NCI-H2171 (cell line): ENCODE results near the gene VWDE.
"Not testable (repeated sequence)": the region's sequence is repeated elsewhere in the genome, so short reads cannot be mapped to it uniquely, and the experiment has no call there.

Experiments used
- DNase-seq: peaks from one replicate; lab custom pipeline; 2025; lab: John Stamatoyannopoulos, UW

Gene VWDE

DNA sequence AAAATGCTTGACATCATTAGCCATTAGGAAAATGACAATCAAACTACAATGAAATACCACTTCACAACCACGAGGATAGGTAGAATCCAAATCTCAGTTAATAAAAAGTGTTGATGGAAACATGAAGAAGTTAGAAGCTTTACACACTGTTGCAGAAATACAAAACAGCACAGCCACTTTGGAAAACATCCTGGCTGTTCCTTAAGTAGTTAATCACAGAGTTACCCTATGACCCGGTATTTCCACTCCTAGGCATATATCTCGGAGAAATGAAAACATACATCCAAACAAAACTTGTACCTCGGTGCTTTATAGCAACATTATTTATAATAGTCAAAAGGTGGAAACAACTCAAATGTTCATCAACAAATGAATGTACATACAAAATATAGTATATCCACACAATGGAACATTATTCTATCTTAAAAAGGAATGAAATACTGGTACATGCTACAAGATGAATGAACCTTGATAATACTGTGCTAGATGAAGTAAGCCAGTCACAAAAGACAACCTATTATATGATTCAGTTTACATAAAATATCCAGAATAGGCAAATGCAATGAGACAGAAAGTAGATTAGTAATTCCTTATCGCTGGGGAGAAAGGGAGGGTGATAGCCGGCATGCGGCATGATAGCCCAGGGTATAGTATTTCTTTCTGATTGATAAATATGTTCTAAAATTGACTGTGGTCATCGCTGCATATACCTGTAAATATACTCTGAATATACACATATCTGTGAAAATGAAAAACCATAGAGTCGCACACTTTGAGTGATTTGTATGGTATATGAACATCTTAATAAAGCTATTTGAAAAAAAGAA lies 1.9 kb downstream of the VWDE start:
- DNase-seq: no peak

DNA sequence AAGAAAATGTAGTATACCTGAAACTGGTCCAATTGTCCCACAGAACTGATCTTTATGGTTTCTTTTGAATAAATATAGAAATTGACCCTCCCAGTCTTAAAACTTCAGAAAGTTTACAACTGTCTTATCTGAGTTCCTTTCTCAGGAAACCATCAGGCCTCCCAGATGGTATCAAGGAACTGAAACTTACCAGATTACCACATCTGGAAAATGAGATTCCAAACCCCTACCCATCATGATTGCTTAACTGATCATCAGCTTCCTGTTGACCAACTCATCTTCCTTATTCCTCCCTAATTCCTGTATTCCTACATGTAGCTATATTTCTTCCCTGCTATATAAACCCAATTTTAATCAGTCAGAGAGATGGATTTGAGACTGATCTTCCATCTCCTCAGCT lies 5.5 kb downstream of the VWDE start:
- no peak for DNase-seq

GRCh38 chr7:12397671-12398070 lies 6.0 kb downstream of the VWDE start:
- DNase-seq: peak; percentile 34

DNA sequence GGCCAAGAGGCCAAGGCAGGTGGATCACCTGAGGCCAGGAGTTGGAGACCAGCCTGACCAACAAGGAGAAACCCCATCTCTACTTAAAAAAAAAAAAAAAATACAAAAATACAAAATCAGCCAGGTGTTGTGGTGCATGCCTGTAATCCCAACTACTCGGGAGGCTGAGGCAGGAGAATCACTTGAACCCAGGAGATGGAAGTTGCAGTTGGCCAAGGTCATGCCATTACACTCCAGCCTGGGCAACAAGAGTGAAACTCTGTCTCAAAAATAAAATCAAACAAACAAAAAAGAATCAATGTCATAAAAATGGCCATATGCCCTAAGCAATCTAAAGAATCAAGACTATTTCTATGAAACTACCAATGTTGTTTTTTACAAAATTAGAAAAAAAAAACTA lies 7.0 kb downstream of the VWDE start:
- not testable (repeated sequence) for DNase-seq

DNA sequence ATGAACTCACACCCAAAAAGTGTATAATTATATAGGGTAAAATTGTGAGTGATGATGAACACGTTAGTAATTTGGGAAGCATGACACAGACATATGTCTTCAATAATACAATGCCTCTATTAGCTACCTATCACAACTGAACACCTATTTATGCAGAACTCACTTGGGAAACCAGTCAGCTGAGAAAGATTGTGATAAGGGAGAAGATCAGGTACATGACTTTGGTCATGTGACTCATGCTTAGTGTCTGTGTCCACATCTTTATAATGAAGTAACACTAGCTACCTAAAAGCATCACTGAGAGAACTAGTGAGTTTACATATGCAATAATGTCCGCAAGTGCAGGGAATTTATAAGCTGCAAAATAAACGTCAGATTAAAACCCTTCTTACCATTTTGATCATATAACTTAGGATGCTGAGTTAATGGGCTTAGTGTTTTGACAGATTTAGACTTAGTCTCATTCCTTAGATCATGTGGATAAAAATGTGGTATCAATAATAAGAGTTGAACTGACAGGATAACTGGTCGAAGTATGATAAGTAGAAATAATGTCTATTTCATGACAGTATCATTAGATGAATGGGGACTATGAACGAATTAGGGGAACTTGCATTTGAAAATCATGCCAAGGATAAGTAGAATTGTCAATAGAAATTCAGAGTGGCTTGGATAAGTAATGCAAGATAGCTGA lies 11.6 kb downstream of the VWDE start:
- DNase-seq: no peak

GRCh38 chr7:12389089-12389700 lies 14.5 kb downstream of the VWDE start:
- peak; percentile 64 for DNase-seq

DNA sequence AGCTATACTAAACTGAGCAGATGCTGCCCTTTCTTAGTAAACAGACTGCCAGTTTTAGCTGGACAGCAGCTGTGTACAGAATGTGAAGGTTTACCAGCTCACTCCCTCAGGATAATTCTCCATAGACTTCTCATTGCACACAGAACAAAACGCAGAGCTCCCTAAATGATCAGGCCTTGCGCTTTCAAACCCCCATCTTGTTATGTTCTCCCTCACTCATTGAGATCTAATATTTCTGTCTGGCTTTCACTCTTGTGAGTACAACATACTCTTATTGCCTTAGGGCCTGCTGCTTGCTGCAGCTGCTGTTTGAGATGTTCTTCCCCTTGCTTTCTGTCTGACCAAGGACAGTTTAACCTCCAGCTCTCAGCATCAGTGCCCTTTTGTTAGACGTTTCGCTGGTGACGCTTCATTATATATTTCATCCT lies 17.3 kb downstream of the VWDE start:
- DNase-seq: peak; percentile 2

GRCh38 chr7:12385364-12385786 lies 18.3 kb downstream of the VWDE start:
- DNase-seq: no peak

DNA sequence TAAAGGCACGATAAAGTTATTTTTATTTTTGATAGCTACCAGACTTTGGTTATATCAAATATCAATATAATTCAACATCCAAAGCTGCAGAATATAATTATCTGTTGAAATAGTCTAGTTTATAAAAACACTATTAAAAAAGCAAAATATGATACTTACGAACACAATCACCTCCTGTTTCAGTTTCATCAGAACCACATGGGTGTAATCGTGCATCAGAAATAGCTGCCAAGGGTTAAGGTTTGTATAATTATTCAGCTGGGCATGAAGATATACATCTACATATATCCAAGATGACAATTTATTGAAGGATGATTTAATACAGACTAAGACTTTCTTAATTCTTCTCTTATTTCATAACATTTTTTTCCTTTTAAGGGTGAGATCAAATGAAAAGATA lies 20.3 kb downstream of the VWDE start:
- DNase-seq: no peak

DNA sequence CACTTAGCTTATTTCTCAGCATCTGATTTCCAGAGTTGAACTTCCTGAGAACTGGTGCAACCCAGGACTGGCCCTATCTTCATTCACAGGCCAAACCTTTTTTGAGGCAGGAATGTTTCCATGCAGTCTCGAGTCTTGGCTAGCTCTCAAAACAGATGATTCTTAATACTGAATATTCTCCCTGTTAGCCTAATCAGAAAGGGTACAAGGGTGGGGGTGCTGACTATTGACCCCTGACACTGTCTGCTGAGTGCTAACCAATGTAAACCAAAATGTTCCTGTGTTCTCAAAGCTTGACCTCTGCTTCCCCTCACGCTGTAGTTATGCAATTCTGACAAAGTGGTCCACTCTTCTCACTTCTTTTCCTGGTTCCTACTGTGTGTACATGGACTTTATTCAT lies 25.3 kb downstream of the VWDE start:
- DNase-seq: no peak

- no peak for DNase-seq
Observed at GRCh38 chr7:12377406-12377805, 26.3 kb downstream of the VWDE start.

GRCh38 chr7:12373580-12374263 lies 29.9 kb downstream of the VWDE start:
- no peak for DNase-seq

DNA sequence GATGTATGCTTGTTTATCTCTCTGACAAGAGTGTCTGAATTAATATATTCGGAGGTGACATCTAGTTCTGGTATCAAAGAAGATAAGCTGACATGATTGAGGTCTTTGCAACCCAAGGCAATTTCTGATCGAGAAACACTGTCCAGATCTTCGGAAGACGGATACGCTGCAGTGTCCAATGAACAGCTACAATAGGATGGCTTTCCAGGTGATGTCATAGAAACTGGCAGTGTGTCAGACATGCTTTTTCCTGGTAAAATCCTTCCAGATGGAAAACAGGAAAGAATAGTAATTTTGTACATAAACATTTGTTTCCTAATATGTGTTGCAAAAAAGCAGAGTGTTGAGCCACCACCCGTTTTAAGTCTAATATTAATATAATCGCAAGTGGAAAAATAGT lies 33.4 kb downstream of the VWDE start:
- no peak for DNase-seq

- no peak for DNase-seq
Observed at GRCh38 chr7:12369756-12370155, 33.9 kb downstream of the VWDE start.

DNA sequence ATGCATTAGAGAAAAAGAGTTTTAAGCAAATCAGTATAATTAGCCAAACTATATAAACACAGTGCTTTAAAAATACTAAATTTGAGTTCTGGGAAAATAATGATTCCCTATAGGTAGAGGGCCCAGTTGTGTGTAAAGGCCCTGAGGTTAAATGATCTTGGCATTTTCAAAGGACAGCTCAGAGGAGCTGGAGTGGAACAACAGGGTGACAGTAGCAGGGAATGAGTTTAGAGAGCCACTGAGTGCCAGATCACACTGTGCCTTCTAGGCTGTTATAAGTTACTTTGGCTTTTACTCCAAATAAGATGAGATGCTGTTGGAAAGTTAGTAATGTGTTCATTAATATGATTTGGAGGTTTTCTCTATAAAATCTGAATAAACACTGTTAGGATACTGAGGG lies 34.6 kb downstream of the VWDE start:
- no peak for DNase-seq

GRCh38 chr7:12360948-12361347 lies 42.7 kb downstream of the VWDE start:
- no peak for DNase-seq

DNA sequence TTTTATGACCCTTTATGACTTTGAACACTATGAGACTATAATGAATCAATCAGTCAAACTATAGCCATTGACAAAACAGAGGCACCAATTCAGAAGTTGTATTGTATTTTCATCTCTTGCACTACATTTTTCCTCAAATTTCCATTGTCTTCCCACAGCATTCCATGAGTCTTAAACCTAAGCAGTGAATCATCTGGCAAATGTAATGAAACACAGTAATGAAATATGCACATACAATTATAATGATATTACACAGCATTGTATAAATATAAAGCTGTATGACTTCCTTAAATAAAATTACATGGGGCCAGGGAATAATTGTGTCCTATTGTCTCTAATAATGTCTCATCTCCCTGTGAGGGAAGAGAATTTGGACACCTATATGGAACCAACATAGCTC lies 45.0 kb downstream of the VWDE start:
- no peak for DNase-seq

DNA sequence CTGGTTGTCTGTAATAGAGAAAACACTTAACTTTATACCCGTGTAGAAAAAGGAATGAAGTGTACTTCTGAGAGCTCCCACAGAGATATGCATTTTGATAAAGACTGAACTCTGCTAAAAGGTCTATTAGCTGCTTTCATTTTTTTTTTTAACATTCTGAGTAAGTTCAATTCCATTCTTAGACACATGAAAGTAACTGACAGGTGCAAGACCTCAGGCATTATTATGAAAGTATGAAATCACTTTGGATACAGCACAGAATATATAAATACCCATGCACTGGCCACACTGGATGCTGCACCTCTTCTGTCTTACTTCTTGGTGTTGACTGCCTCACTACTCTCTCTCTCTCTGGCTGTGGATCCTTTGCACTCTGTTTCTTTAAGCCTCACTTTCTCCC lies 46.2 kb downstream of the VWDE start:
- DNase-seq: no peak

- DNase-seq: no peak
Observed at GRCh38 chr7:12351843-12352242, 51.8 kb downstream of the VWDE start.

GRCh38 chr7:12350971-12351370 lies 52.7 kb downstream of the VWDE start:
- DNase-seq: no peak

DNA sequence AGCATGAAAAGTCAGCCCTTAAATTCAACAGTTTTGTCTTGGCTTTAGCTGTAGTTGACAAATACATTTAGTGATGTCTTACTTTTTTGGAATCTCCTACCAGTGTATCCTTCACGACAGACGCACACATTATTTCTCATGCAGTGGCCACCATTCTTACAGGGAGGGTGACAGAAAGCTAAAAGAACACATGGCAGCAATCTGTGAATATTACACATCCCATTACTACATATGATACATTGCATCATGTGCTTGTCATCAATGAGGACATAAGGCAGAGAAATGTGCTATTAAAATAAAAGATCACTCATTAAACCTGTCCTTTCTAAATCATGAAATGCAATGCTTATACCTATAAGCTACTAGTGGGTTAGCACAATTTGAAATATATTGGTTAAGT lies 66.6 kb downstream of the VWDE start:
- no peak for DNase-seq
